NCI-H345 (cell line): ENCODE data around the gene NSMCE1.
"Not testable (repeated sequence)": the region's sequence is repeated elsewhere in the genome, so short reads cannot be mapped to it uniquely, and the experiment has no call there.

Experiments
- DNase-seq: peaks from one replicate; lab custom pipeline; 2025; lab: John Stamatoyannopoulos, UW

The NSMCE1 gene

GRCh38 chr16:27303256-27304100 lies 34.9 kb upstream of the NSMCE1 start:
- DNase-seq = no peak

GRCh38 chr16:27302126-27302525 lies 33.6 kb upstream of the NSMCE1 start:
- DNase-seq = no peak

- DNase-seq = no peak
Observed at GRCh38 chr16:27301236-27301861, 32.8 kb upstream of the NSMCE1 start.

GRCh38 chr16:27298132-27298531 lies 29.6 kb upstream of the NSMCE1 start:
- DNase-seq = no peak

- no peak for DNase-seq
Observed at GRCh38 chr16:27293343-27293742, 24.8 kb upstream of the NSMCE1 start.

GRCh38 chr16:27291722-27292240 lies 23.2 kb upstream of the NSMCE1 start:
- no peak for DNase-seq

GRCh38 chr16:27291106-27291505 lies 22.5 kb upstream of the NSMCE1 start:
- no peak for DNase-seq

- DNase-seq = no peak
Observed at GRCh38 chr16:27290562-27290961, 22.0 kb upstream of the NSMCE1 start.

GRCh38 chr16:27289669-27290068 lies 21.1 kb upstream of the NSMCE1 start:
- DNase-seq = no peak

- not testable (repeated sequence) for DNase-seq
Observed at GRCh38 chr16:27288313-27288712, 19.7 kb upstream of the NSMCE1 start.

- no peak for DNase-seq
Observed at GRCh38 chr16:27287887-27288286, 19.3 kb upstream of the NSMCE1 start.

GRCh38 chr16:27287051-27287811 lies 18.7 kb upstream of the NSMCE1 start:
- no peak for DNase-seq

- DNase-seq = no peak
Observed at GRCh38 chr16:27286451-27286850, 17.9 kb upstream of the NSMCE1 start.

GRCh38 chr16:27285676-27286196 lies 17.2 kb upstream of the NSMCE1 start:
- DNase-seq = no peak

GRCh38 chr16:27284865-27285675 lies 16.5 kb upstream of the NSMCE1 start:
- no peak for DNase-seq

GRCh38 chr16:27281243-27281642 lies 12.7 kb upstream of the NSMCE1 start:
- DNase-seq = no peak

GRCh38 chr16:27275394-27275793 lies 6.8 kb upstream of the NSMCE1 start:
- DNase-seq = no peak

GRCh38 chr16:27274424-27274874 lies 5.9 kb upstream of the NSMCE1 start:
- DNase-seq = not testable (repeated sequence)

GRCh38 chr16:27273670-27274423 lies 5.3 kb upstream of the NSMCE1 start:
- DNase-seq = no peak

- no peak for DNase-seq
Observed at GRCh38 chr16:27273330-27273669, 4.7 kb upstream of the NSMCE1 start.

GRCh38 chr16:27272697-27273096 lies 4.1 kb upstream of the NSMCE1 start:
- not testable (repeated sequence) for DNase-seq
